Superior temporal gyrus (tissue), 1 donor: ENCODE measurements around the gene TBX1.

Source experiments
- DNase-seq: peaks from one replicate; pipeline ENCODE4 v3.0.0-alpha.2; 2016; ENCODE audit errors: extremely low spot score

TBX1 gene

DNA sequence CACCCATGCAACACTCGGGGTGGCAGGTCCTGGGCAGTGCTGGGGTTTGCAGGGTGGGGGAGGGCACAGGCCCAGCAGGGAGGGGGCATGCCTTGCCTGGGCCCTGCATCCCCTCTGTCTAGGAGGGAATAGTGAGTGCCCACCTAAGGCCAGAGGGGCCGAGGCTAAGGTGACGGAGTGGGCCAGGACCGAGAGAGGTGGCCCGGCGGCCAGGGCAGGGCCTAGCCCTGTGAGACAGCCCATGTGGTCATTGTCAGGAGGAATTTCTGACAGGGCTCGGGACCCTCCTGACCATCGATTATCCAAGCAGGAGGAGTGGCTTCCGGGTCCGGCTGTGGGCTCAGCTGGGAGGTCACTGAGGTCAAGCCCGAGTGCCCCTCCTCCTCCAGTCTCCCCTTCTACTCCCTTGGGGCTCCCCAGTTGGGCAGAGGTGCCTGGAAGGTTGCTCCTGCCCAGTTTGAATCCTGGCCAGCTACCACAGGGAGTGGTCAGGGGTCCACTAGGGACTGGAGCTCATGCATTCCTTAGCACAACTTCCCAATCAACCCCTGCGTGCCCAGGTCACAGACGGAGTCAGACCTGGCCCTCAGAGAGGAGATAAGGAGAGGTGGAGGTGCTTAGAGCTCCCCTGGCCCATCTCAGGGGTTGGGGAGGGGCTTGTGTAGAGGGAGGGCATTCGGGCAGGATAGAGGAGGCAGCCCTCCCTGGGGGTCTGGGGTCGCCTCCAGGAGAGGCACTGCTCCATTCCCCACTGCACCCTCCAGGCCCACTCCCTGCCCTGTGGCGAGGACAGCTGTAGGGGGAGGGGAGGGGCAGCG is 22.5 kb upstream of the TBX1 start:
- DNase-seq: no peak

DNA sequence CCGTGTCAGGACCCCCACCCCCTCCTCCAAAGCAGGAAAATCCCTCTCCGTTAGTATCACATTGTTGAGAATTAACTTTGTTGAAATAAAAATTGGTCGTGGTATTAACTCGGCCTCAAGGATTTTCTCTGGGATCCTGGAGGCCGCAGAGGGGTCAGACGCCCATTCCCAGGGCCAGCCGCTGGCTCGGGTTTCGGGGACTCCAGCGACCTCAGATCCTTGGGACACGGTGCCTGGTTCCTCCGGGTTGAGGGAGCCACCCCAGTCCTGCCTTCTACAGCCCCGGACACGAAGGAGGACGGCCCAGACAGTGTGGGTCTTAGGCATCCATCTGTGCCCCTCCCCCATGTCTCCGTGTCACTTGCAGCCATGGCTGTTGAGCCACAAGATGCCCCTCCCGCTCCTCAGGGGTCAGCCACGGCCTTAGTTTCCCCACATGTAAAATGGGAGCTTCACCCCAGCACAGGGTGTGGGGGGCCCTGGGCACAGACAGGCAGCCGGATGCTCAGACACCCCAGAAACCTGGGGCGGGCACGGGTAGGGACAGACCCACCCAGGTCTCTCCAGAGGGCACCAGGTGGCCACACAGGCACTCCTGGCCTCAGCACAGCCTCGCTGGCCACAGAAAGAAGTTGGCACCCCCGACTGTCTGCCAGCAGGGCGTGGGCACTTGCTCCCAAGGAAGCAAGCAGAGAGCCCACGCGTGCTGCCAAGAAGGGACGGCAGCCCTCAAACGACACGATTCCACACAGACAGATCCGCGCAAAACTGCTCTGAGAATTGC is 21.7 kb upstream of the TBX1 start:
- DNase-seq: no peak

GRCh38 chr22:19739448-19739895 is 21.1 kb upstream of the TBX1 start:
- DNase-seq: no peak

- no peak for DNase-seq
Observed at GRCh38 chr22:19739911-19740449, 20.6 kb upstream of the TBX1 start.

- DNase-seq: no peak
Observed at GRCh38 chr22:19740586-19740985, 20.0 kb upstream of the TBX1 start.

- DNase-seq: no peak
Observed at GRCh38 chr22:19741053-19741452, 19.5 kb upstream of the TBX1 start.

GRCh38 chr22:19742160-19743066 is 18.2 kb upstream of the TBX1 start:
- no peak for DNase-seq

GRCh38 chr22:19743081-19743480 is 17.5 kb upstream of the TBX1 start:
- DNase-seq: no peak

DNA sequence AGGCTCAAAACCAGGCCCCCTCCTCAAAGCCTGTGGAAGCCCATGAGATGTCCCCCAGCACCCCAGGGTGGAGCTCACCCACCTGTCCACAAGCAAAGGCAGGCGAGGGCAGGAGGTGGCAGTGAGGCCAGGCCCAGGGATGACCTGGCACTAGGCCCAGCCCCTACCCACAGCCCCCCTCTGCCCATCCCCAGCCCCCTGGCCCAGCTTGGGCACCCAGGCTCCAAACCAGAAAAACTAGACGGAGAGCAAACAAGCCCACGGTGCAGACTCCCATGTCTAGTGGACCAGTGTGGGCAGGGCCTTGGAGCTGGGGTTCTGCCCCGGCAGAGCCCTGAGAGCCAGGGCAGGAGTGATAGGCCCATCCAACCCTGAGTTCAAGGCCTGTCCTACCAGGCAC is 16.9 kb upstream of the TBX1 start:
- DNase-seq: no peak

- DNase-seq: no peak
Observed at GRCh38 chr22:19744350-19745006, 16.1 kb upstream of the TBX1 start.

GRCh38 chr22:19745155-19746101 is 15.2 kb upstream of the TBX1 start:
- no peak for DNase-seq

DNA sequence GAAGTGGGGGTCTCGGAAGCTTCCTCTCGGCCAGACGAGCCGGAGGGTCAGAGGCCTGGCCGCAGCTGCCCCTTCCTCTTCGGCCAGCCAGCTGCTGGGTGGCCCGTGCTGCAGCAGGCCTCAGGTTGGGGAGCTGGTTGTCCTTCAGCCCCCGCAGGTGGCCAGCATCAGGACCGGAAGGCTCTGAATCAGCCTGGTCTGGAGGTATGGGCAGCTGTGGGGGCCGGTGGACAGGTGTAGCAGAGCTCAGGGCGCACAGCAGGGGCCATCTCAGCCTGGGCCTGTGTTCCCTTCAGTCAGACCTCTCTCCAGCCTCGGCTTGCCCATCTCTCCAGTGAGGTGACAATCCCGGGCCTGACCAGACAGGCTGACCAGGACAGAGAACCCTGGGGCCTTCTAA is 13.9 kb upstream of the TBX1 start:
- no peak for DNase-seq

DNA sequence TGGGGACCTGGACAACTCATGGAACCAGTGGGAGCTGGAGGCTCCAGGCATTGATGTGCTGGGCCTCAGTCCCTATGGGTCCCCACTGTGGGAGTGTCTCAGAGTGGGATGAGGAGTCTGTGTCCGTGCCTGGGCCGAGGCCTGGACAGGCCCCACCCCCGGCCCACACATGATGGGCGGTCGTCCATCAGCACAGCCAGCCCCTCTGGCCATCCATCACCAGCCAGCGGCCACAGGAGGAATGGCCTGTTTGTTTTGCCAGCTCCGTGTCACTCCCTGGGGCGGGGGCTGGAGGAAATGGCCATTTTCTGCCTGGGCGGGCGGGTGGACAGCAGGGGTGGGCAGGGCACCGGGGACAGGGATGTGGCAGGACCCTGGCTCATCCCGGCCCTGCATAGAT is 13.0 kb upstream of the TBX1 start:
- no peak for DNase-seq

- DNase-seq: no peak
Observed at GRCh38 chr22:19748139-19748538, 12.4 kb upstream of the TBX1 start.

- DNase-seq: no peak
Observed at GRCh38 chr22:19748991-19749664, 11.4 kb upstream of the TBX1 start.

DNA sequence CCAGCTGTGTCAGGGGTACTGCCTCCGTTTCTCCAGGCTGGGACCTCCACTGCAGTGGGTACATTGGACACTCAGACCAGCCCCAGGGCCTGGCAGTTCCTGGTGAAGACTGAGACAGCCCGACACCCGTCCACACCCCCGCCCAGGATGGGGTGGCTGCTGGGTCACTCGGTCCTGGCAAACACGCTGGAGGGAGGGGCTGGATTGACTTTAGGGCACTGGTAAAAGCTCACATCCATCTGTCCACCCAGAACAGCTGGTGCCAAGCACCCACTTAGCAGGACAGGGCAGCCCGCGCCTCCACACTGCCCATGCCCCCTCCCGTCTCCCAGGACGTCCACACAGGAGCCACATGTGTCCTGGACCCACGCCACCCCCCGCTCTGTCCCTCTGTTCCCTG is 10.7 kb upstream of the TBX1 start:
- no peak for DNase-seq

DNA sequence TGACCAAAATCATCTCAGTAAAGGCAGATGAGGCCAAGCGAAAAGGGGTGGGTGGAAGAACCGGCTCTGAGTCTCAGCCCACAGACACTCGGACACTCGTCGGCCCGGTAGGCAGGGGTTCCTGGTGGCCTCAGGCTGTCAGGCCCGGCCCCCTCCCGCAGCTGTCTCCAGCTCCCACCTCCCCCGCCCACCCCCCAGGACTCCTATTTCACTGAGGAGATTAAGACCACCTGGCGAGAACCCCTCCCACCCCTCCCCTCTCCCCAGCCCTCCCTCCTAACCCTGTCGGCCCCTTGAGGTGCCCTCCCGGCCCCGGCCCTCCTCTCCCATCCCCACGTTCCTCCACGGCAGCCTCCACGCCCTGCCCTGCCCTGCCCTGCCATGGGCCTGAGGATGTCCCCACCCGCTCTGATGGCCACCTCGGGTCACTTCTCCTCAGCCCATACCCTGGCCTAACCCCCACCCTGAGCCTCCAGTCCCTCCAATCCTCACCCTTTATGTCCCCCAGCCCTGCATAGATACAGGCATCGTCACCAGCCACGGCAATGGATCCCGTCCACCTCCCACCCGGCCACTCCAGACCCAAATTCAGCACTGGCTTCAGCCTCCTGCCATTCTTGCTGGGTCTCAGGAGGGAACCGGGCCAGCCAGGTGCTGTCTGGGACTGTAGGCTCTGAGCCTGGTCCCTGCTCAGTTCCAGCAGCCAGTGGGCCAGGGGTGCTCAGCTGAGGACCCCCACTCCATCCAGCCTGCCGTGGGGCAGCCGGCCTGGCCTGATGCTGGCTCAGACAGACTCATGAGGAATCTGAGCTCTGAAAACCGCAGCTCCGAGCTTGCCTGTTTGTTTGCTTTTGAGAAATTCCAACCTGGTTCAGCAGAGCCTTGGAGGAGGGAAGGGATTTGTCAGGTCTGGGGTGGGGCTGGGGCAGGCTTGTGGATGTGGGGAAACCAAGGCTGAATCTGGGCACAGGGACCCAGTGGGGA is 9.8 kb upstream of the TBX1 start:
- no peak for DNase-seq
